Mesendoderm (in vitro differentiated cells): ENCODE data around the gene PPFIBP1.

Experiments used
- DNase-seq: peaks from one replicate; pipeline ENCODE4 v3.0.0; 2013
- H2AK5ac ChIP-seq: 2 replicates; pipeline ENCODE4 v1.6.1; 2013; ENCODE audit warnings: low read length, inconsistent platforms
- H2BK120ac ChIP-seq: 2 replicates; pipeline ENCODE4 v1.6.1; 2013; ENCODE audit warnings: low read depth, mild to moderate bottlenecking, low read length, moderate library complexity, mixed read lengths
- H2BK15ac ChIP-seq: replicated peaks from 2 replicates; pipeline ENCODE4 v1.6.1; 2013; ENCODE audit warnings: low read depth, mild to moderate bottlenecking, moderate library complexity
- H2BK5ac ChIP-seq: 2 replicates; pipeline ENCODE4 v1.6.1; 2013; ENCODE audit warnings: low read length, inconsistent platforms
- H3K18ac ChIP-seq: 2 replicates; pipeline ENCODE4 v1.6.1; 2013; ENCODE audit warnings: mild to moderate bottlenecking, low read length, mixed read lengths
- H3K23ac ChIP-seq: one replicate; pipeline ENCODE4 v1.6.1; 2013; ENCODE audit warnings: low read length
- H3K27ac ChIP-seq: 2 replicates; pipeline ENCODE4 v1.5.1; 2013; ENCODE audit warnings: low read depth, mild to moderate bottlenecking, inconsistent platforms, low read length, moderate library complexity
- H3K27me3 ChIP-seq: 2 replicates; pipeline ENCODE4 v1.6.1; 2013; ENCODE audit warnings: low read length, control low read depth, mild to moderate bottlenecking, inconsistent platforms; ENCODE audit not compliant: insufficient read depth, poor library complexity
- H3K36me3 ChIP-seq: 2 replicates; pipeline ENCODE4 v1.6.1; 2013; ENCODE audit warnings: low read length, inconsistent platforms; ENCODE audit not compliant: control insufficient read depth, insufficient read depth
- H3K4ac ChIP-seq: one replicate; pipeline ENCODE4 v1.6.1; 2013; ENCODE audit warnings: low read depth, mild to moderate bottlenecking, low read length, moderate library complexity
- H3K4me1 ChIP-seq: 2 replicates; pipeline ENCODE4 v1.6.1; 2013; ENCODE audit warnings: low read depth, low read length, inconsistent platforms; ENCODE audit not compliant: control insufficient read depth
- H3K4me2 ChIP-seq: 2 replicates; pipeline ENCODE4 v1.6.1; 2013; ENCODE audit warnings: low read length
- H3K4me3 ChIP-seq: 2 replicates; pipeline ENCODE4 v1.5.1; 2013; ENCODE audit warnings: mild to moderate bottlenecking, low read length
- H3K56ac ChIP-seq: one replicate; pipeline ENCODE4 v1.6.1; 2013; ENCODE audit warnings: low read length
- H3K79me1 ChIP-seq: 2 replicates; pipeline ENCODE4 v1.6.1; 2013; ENCODE audit warnings: low read length, inconsistent platforms
- H3K79me2 ChIP-seq: 2 replicates; pipeline ENCODE4 v1.6.1; 2013; ENCODE audit warnings: mild to moderate bottlenecking, low read length; ENCODE audit not compliant: control insufficient read depth, insufficient read depth
- H3K9ac ChIP-seq: 2 replicates; pipeline ENCODE4 v1.6.1; 2013; ENCODE audit warnings: low read length, inconsistent platforms
- H4K5ac ChIP-seq: one replicate; pipeline ENCODE4 v1.6.1; 2013; ENCODE audit warnings: low read length
- H4K8ac ChIP-seq: one replicate; pipeline ENCODE4 v1.6.1; 2013; ENCODE audit warnings: low read depth, mild to moderate bottlenecking, control low read depth, low read length, moderate library complexity
- WGBS: extraction: QIAGEN DNeasy Blood & Tissue Kit; methylation state at CpG from one replicate; pipeline ENCODE4 v1.1.7; 2013; ENCODE audit warnings: low lambda C conversion rate, missing lambda C conversion rate; ENCODE audit not compliant: insufficient coverage; ENCODE audit errors: extremely low coverage; 5-methylcytosine and 5-hydroxymethylcytosine counted together

Gene PPFIBP1

GRCh38 chr12:27619308-27619707 is 95.3 kb downstream of the PPFIBP1 start:
- Histone ChIP-seq H2BK5ac (no peak overlapping the region), H3K36me3 (no peaks in the 10 kb centered on the region), H2BK15ac (no peak overlapping the region)

DNA sequence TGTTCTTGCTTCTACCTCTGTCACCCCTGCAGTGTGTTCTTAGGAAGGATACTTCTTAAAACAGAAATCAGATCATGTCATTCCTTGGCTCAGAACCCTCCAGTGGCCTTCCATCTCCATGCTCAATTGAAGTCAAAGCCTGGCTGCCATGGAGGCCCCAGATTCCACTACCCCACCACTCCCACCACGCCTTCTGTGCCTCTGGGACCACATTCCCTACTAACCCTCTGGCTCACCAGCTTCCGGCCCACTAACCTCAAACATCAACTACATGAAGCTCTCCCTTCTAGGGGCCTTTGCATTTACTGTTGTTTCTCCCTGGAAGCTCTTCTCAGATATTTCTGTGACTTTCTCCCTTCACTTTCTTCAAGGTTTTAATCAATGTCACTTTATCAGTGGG is 96.1 kb downstream of the PPFIBP1 start:
- H2BK15ac ChIP-seq = no peak overlapping the region
- no peaks in the 10 kb centered on the region for H3K36me3 ChIP-seq
- H3K18ac ChIP-seq = no peak overlapping the region
- H4K5ac ChIP-seq = no peak overlapping the region
- no peak overlapping the region for H3K9ac ChIP-seq
- no peak overlapping the region for H2AK5ac ChIP-seq
- H3K4me1 ChIP-seq = peaks cover 6% of the 10 kb centered on the region
- H2BK5ac ChIP-seq = no peak overlapping the region
- H3K27me3 ChIP-seq = no peaks in the 10 kb centered on the region
- no peak overlapping the region for H3K23ac ChIP-seq
- H3K79me1 ChIP-seq = peaks cover 9% of the 10 kb centered on the region
- H3K79me2 ChIP-seq = peaks cover 4% of the 10 kb centered on the region
- H4K8ac ChIP-seq = no peak overlapping the region
- H3K4me2 ChIP-seq = no peak overlapping the region
- WGBS = no CpG with 5 or more reads among the region's 2 CpGs
- no peak overlapping the region for H3K27ac ChIP-seq
- DNase-seq = no peak
- H2BK120ac ChIP-seq = no peak overlapping the region
- H3K4ac ChIP-seq = no peak overlapping the region
- no peak overlapping the region for H3K56ac ChIP-seq
- no peak overlapping the region for H3K4me3 ChIP-seq

More at GRCh38 chr12:27619308-27619707, 95.3 kb downstream of the PPFIBP1 start:
- H2BK120ac ChIP-seq = no peak overlapping the region
- no peak overlapping the region for H3K23ac ChIP-seq
- H3K18ac ChIP-seq = no peak overlapping the region
- no peak overlapping the region for H3K27ac ChIP-seq
- no peaks in the 10 kb centered on the region for H3K27me3 ChIP-seq
- H2AK5ac ChIP-seq = no peak overlapping the region
- no peak overlapping the region for H4K8ac ChIP-seq
- peaks cover 10% of the 10 kb centered on the region for H3K79me1 ChIP-seq
- H3K4ac ChIP-seq = no peak overlapping the region
- H3K4me3 ChIP-seq = no peak overlapping the region
- peak; percentile 54 for DNase-seq
- H3K4me2 ChIP-seq = no peak overlapping the region
- no peak overlapping the region for H3K56ac ChIP-seq
- H3K4me1 ChIP-seq = peaks cover 9% of the 10 kb centered on the region
- no peak overlapping the region for H4K5ac ChIP-seq
- H3K79me2 ChIP-seq = peaks cover 4% of the 10 kb centered on the region
- H3K9ac ChIP-seq = no peak overlapping the region

GRCh38 chr12:27622436-27623195 is 98.6 kb downstream of the PPFIBP1 start:
- Histone ChIP-seq H3K4ac (no peak overlapping the region), H3K23ac (no peak overlapping the region), H3K18ac (no peak overlapping the region), H3K36me3 (no peaks in the 10 kb centered on the region), H3K4me2 (no peak overlapping the region), H3K56ac (no peak overlapping the region), H3K79me2 (peaks cover 4% of the 10 kb centered on the region), H2AK5ac (no peak overlapping the region), H4K5ac (no peak overlapping the region), H4K8ac (no peak overlapping the region), H3K79me1 (peaks cover 5% of the 10 kb centered on the region), H2BK5ac (no peak overlapping the region), H3K27ac (no peak overlapping the region), H3K4me1 (peaks cover 2% of the 10 kb centered on the region), H3K9ac (no peak overlapping the region), H3K27me3 (no peaks in the 10 kb centered on the region), H2BK120ac (no peak overlapping the region), H2BK15ac (no peak overlapping the region), H3K4me3 (no peak overlapping the region)
- no peak for DNase-seq
- no CpG with 5 or more reads among the region's 9 CpGs for WGBS

DNA sequence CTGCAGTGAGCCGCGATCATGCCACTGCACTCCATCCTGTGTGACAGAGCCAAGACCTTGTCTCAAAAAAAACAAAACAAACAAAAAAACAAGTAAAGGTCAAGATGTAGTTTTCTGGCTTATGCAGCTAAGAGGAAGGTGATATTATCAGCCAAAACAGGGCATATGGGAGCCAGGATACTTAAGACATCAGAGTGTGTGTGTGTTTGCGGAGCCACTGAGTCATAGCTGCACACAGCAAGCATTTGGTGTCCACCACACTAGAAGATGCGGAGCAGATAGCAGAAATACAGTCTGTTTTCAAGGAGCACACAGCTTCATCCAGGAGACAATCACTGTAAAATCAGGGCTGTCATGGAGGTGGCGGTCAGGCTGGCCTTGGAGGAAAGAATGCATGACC is 99.6 kb downstream of the PPFIBP1 start:
- H4K8ac ChIP-seq = no peak overlapping the region
- no peak for DNase-seq

GRCh38 chr12:27624586-27624985 is 100.6 kb downstream of the PPFIBP1 start:
- no peak overlapping the region for H3K4me2 ChIP-seq
- no peak overlapping the region for H3K4me3 ChIP-seq
- H3K23ac ChIP-seq = no peak overlapping the region
- no peak overlapping the region for H2BK5ac ChIP-seq
- no peaks in the 10 kb centered on the region for H3K27me3 ChIP-seq
- WGBS = 100% methylated on average over 1 of the region's 4 CpGs
- no peak overlapping the region for H3K4ac ChIP-seq
- H3K36me3 ChIP-seq = no peaks in the 10 kb centered on the region
- no peak overlapping the region for H2AK5ac ChIP-seq
- no peaks in the 10 kb centered on the region for H3K4me1 ChIP-seq
- no peak overlapping the region for H3K56ac ChIP-seq
- no peak overlapping the region for H3K9ac ChIP-seq
- H3K18ac ChIP-seq = no peak overlapping the region
- peaks cover 4% of the 10 kb centered on the region for H3K79me2 ChIP-seq
- no peak overlapping the region for H3K27ac ChIP-seq
- H2BK120ac ChIP-seq = no peak overlapping the region
- no peak overlapping the region for H2BK15ac ChIP-seq
- H4K8ac ChIP-seq = no peak overlapping the region
- H4K5ac ChIP-seq = no peak overlapping the region
- no peak for DNase-seq
- peaks cover 5% of the 10 kb centered on the region for H3K79me1 ChIP-seq

More for the DNA sequence above, 99.6 kb downstream of the PPFIBP1 start:
- Histone ChIP-seq H3K18ac (no peak overlapping the region), H2BK15ac (no peak overlapping the region), H3K4me2 (no peak overlapping the region), H4K5ac (no peak overlapping the region), H3K27ac (no peak overlapping the region), H2BK5ac (no peak overlapping the region), H2BK120ac (no peak overlapping the region), H3K56ac (no peak overlapping the region), H3K79me2 (peaks cover 4% of the 10 kb centered on the region), H3K4ac (no peak overlapping the region), H2AK5ac (no peak overlapping the region), H3K23ac (no peak overlapping the region), H3K36me3 (no peaks in the 10 kb centered on the region), H3K4me3 (no peak overlapping the region), H3K27me3 (no peaks in the 10 kb centered on the region), H3K79me1 (peaks cover 5% of the 10 kb centered on the region), H3K9ac (no peak overlapping the region), H3K4me1 (no peaks in the 10 kb centered on the region)
- no CpG with 5 or more reads among the region's 5 CpGs for WGBS
